ENCODE measurements around the gene PHKB.

GRCh38 chr16:47643323-47644000, 182.3 kb downstream of the PHKB start:
- no peak for TF ChIP-seq CTCF (IDR thresholded peaks at IDR 0.05)
- no peak for TF ChIP-seq POLR2A (IDR thresholded peaks at IDR 0.05)

All from lower leg skin (tissue), 3 donors.